Spleen (tissue), 11 donors: Measurements from ENCODE around the gene MCC. TPM values are rescaled to one million over a fixed set of nuclear protein-coding genes. Genes with fewer than 3 reads are reported as not detected.

ENCODE experiments used
- DNase-seq: peaks from one replicate; pipeline ENCODE4 v3.0.0-alpha.2; 2020
- H3K27ac ChIP-seq, 8 donors: fragments of 200-600 bp; sonication (generic) in 7 of 8; 1 replicate in 4 of 8; 2 replicates in 4 of 8; pipeline versions ENCODE4 v1.5.0 to v1.8.0; 2016 to 2021; ENCODE audit warnings: inconsistent platforms in 4 of 8, mild to moderate bottlenecking in 4 of 8, moderate library complexity in 1 of 8
- H3K27me3 ChIP-seq, 7 donors: fragments of 200-600 bp; sonication (generic) in 6 of 7; replicated peaks in 1 of 7; 1 replicate in 4 of 7; 2 replicates in 3 of 7; pipeline versions ENCODE4 v1.5.0 to v1.8.0; 2016 to 2021; ENCODE audit warnings: inconsistent platforms in 3 of 7, mild to moderate bottlenecking in 1 of 7
- H3K36me3 ChIP-seq, 6 donors: fragments of 200-600 bp; sonication (generic) in 5 of 6; 1 replicate in 4 of 6; 2 replicates in 2 of 6; pipeline versions ENCODE4 v1.5.0 to v1.8.0; 2016 to 2021; ENCODE audit warnings: inconsistent platforms in 2 of 6
- H3K4me1 ChIP-seq, 6 donors: fragments of 200-600 bp; sonication (generic) in 5 of 6; 1 replicate in 3 of 6; 2 replicates in 3 of 6; pipeline versions ENCODE4 v1.5.0 to v1.8.0; 2016 to 2021; ENCODE audit warnings: inconsistent platforms in 3 of 6
- H3K4me3 ChIP-seq, 8 donors: fragments of 200-600 bp; sonication (generic) in 7 of 8; 1 replicate in 4 of 8; 2 replicates in 4 of 8; pipeline versions ENCODE4 v1.5.0 to v1.8.0; 2016 to 2021; ENCODE audit warnings: inconsistent platforms in 4 of 8, mild to moderate bottlenecking in 4 of 8, moderate library complexity in 2 of 8
- H3K9me3 ChIP-seq, 8 donors: fragments of 200-600 bp; sonication (generic) in 7 of 8; 1 replicate in 4 of 8; 2 replicates in 4 of 8; pipeline versions ENCODE4 v1.5.0 to v1.8.0; 2016 to 2021; ENCODE audit warnings: inconsistent platforms in 4 of 8
- POLR2A ChIP-seq, 3 donors: fragments of 450-650 bp; IDR thresholded peaks; one replicate each; pipeline ENCODE4 v1.5.1; 2017; ENCODE audit warnings: antibody characterized with exemption in 3 of 3, mild to moderate bottlenecking in 1 of 3
- POLR2AphosphoS5 ChIP-seq, 3 donors: sonication (generic); formaldehyde crosslinking; IDR thresholded peaks; one replicate each; pipeline ENCODE4 v1.5.1; 2017; ENCODE audit warnings: antibody characterized with exemption in 3 of 3
- WGBS, 5 donors: extraction: QIAGEN DNeasy Blood & Tissue Kit in 3 of 5; methylation state at CpG; one replicate each; pipeline versions ENCODE4 v1.1.5 to v1.1.7; 2013 to 2018; 5-methylcytosine and 5-hydroxymethylcytosine counted together
- intact Hi-C: fragments of 100-400 bp; cut with DNase I; formaldehyde crosslinking; loops from one replicate; pipeline ENCODE4 v1.15.0; 2023; ENCODE audit warnings: low total_unique reads
- polyA plus RNA-seq, 3 donors: library from polyadenylated mRNA; stranded (reverse); fragments of 200-250 nt; gene quantifications; one replicate each; pipeline ENCODE4 v1.2.1, GENCODE V29; 2013
- total RNA-seq, 7 donors: library from RNA; depleted of rRNA in 3 of 7; stranded (reverse); fragments of >200 nt in 3 of 7; fragmentation: NEBNext Ultra II Directional in 4 of 7; extraction: Animal tissue kit (Norgen Biotek cat#: 25700) in 4 of 7; gene quantifications; one replicate each; pipeline versions ENCODE4 v1.1.0 to v1.2.1, GENCODE V29; 2016 to 2021
- TF ChIP-seq, protein P1 (sequence below), 11 experiments: fragments of 200-600 bp in 7 of 11; fragments of 450-650 bp in 4 of 11; sonication (generic) in 4 of 11; IDR thresholded peaks in 8 of 11; conservative IDR thresholded peaks in 3 of 11; 1 replicate in 7 of 11; 2 replicates in 4 of 11; pipeline versions ENCODE4 v1.4.0 to v1.8.0; 2016 to 2021; ENCODE audit warnings: antibody characterized with exemption in 11 of 11, inconsistent platforms in 4 of 11, mild to moderate bottlenecking in 1 of 11
- donor health status: healthy with polysubstance abuse.
- donor health status: DM: no; HTN: no; CAD: no; lungs with moderate emphysema.
- donor health status: DM: no; HTN: no; CAD: no.
- donor health status: Bipolar disorder and iron deficiency.
- donor health status: healthy.
- donor health status: DM: no; HTN: no; CAD: no.
- donor health status: DM: yes; HTN: yes; CAD: no.

MCC gene
- total and polyA plus RNA-seq, 10 donors = 1.3 to 32.8 (median 15.8) TPM

DNA sequence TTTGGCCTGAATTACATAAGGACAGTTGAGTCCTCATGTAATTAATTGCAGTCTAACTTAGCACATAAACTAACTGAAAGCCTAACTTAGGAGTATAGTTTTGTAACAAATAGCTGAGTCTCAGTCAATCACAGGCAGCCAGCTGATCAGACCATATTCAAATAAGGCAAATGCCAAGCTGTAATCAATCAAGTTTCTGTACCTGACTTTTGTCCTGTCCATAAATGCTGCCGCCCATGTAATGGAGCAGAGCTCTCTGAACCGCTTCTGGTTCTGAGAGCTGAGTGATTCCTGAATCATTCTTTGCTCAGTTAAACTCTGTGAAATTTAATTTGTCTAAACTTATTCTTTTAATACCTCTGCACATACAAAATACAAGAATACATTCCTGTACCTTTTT is 158.3 kb downstream of the MCC start:
- Histone ChIP-seq H3K4me1 (peaks cover 7 to 18% (median 9%) of the 10 kb centered on the region in 6 donors), H3K4me3 (no peak overlapping the region), H3K9me3 (no peaks in the 10 kb centered on the region), H3K27me3 (no peaks in the 10 kb centered on the region), H3K36me3 (no peaks in the 10 kb centered on the region), H3K27ac (no peak overlapping the region)
- WGBS, 5 donors = 62 to 76% (median 68%) methylated on average over 2 of the region's 2 CpGs
- no peak for DNase-seq
- intact Hi-C loops = loop anchor here (5.0 kb wide), 1 partner anchor 333 kb away; no protein-coding TSS in a partner anchor
- TF ChIP-seq POLR2AphosphoS5 (IDR thresholded peaks at IDR 0.05) (no peak), POLR2A (IDR thresholded peaks at IDR 0.05) (no peak)
- TF ChIP-seq, protein P1, sequence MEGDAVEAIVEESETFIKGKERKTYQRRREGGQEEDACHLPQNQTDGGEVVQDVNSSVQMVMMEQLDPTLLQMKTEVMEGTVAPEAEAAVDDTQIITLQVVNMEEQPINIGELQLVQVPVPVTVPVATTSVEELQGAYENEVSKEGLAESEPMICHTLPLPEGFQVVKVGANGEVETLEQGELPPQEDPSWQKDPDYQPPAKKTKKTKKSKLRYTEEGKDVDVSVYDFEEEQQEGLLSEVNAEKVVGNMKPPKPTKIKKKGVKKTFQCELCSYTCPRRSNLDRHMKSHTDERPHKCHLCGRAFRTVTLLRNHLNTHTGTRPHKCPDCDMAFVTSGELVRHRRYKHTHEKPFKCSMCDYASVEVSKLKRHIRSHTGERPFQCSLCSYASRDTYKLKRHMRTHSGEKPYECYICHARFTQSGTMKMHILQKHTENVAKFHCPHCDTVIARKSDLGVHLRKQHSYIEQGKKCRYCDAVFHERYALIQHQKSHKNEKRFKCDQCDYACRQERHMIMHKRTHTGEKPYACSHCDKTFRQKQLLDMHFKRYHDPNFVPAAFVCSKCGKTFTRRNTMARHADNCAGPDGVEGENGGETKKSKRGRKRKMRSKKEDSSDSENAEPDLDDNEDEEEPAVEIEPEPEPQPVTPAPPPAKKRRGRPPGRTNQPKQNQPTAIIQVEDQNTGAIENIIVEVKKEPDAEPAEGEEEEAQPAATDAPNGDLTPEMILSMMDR (IDR thresholded peaks at IDR 0.05 in 8 of 11, conservative IDR thresholded peaks at IDR 0.05 in 3 of 11) = no peak

DNA sequence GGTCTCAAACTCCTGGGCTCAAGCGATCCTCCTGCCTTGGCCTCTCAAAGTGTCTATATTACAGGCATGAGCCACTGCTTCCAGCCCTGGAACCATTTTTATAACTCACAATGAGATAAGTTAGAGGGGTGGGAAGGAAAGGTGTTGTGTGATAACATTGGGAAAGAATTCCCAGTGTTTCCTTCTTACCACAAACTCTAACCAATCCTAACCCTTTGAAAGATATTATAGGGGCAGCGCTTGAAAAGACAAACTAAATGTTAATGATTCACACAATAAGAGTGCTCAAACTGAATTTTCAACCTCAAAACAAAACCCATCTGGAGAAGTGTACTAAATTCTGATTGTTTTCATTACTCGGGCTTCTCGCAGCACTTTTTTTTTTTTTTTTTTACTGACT is 163.2 kb downstream of the MCC start:
- DNase-seq = no peak
- Histone ChIP-seq H3K4me3 (no peak overlapping the region), H3K9me3 (no peaks in the 10 kb centered on the region), H3K36me3 (no peaks in the 10 kb centered on the region), H3K27ac (no peak overlapping the region), H3K4me1 (peaks cover 0 to 1% (median 0%) of the 10 kb centered on the region in 6 donors), H3K27me3 (no peaks in the 10 kb centered on the region)
- 86 to 99% (median 96%) methylated on average over 4 of the region's 4 CpGs for WGBS, 5 donors
- intact Hi-C loops = no loop called here
- TF ChIP-seq POLR2AphosphoS5 (IDR thresholded peaks at IDR 0.05) = no peak
- TF ChIP-seq, protein P1 (IDR thresholded peaks at IDR 0.05 in 8 of 11, conservative IDR thresholded peaks at IDR 0.05 in 3 of 11) = no peak
- no peak for TF ChIP-seq POLR2A (IDR thresholded peaks at IDR 0.05)

DNA sequence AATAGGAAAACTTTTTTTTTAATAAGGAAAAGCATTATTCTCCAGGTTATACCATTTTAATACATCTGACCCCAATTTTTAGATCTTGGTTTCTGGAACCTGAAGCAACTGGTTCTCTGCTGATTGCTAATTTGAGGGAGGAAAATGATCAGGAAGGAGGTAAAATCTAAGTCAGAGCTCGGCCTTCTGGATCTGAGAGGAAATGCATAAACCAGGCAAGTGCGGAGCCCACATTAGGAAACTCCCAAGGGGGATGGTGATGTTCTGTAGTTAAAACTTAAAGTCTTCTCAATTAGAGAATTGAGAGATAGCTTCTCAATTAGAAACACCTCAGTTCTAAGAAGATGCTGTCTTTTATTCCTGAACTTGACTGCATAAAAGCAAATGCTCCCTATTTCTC is 167.0 kb downstream of the MCC start:
- DNase-seq = no peak
- H3K27ac ChIP-seq = no peak overlapping the region
- TF ChIP-seq, protein P1 (IDR thresholded peaks at IDR 0.05 in 8 of 11, conservative IDR thresholded peaks at IDR 0.05 in 3 of 11) = no peak
- TF ChIP-seq POLR2AphosphoS5 (IDR thresholded peaks at IDR 0.05) (no peak), POLR2A (IDR thresholded peaks at IDR 0.05) (no peak)
- 51 to 66% (median 62%) methylated on average over 2 of the region's 2 CpGs for WGBS, 5 donors
- H3K36me3 ChIP-seq = no peaks in the 10 kb centered on the region
- intact Hi-C loops = no loop called here
- no peaks in the 10 kb centered on the region for H3K4me1 ChIP-seq
- no peaks in the 10 kb centered on the region for H3K9me3 ChIP-seq
- no peaks in the 10 kb centered on the region for H3K27me3 ChIP-seq
- H3K4me3 ChIP-seq = no peak overlapping the region

DNA sequence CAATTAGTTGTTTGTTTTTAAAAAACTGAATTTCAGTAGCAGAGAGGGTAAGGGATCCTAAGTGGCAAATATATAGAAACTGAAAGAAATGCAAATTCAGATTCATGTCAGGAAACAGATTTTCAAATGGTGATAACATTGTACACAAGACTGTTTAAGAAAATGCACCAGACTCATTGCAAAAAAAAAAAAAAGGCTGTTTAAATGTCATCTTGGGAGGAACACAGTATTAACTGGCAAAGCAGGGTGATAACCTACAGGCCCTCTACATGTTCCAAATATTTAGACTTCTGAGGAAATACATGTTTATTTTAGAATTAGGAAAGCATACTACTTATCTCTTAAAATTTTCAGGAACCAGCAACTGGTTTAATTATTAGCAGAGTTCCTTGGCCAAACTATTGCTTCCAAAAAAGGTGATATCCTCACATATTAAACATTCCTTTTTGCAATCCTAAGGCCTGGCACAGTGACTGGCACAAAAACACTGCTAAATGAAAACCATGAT is 167.9 kb downstream of the MCC start:
- TF ChIP-seq, protein P1 (IDR thresholded peaks at IDR 0.05 in 8 of 11, conservative IDR thresholded peaks at IDR 0.05 in 3 of 11) = no peak
- TF ChIP-seq POLR2AphosphoS5 (IDR thresholded peaks at IDR 0.05) (no peak), POLR2A (IDR thresholded peaks at IDR 0.05) (no peak)
- intact Hi-C loops = no loop called here
- H3K4me3 ChIP-seq = no peak overlapping the region
- DNase-seq = no peak
- no peaks in the 10 kb centered on the region for H3K4me1 ChIP-seq
- no peaks in the 10 kb centered on the region for H3K27me3 ChIP-seq
- H3K36me3 ChIP-seq = no peaks in the 10 kb centered on the region
- H3K27ac ChIP-seq = no peak overlapping the region
- H3K9me3 ChIP-seq = no peaks in the 10 kb centered on the region
